Measurements from ENCODE around the gene RWDD2A.

Gene RWDD2A

GRCh38 chr6:83193747-83194566, 800 bp downstream of the RWDD2A start:
- H2AFZ ChIP-seq: peak overlapping the region; percentile 95
- H3K27me3 ChIP-seq (ENCODE audit: control insufficient read depth, insufficient read depth, low read length): no peaks in the 10 kb centered on the region
- H3K4me3 ChIP-seq (ENCODE audit: low read depth, low read length): peak overlapping the region; percentile 89
- TF ChIP-seq CTCF (IDR thresholded peaks at IDR 0.05): no peak
- H3K9ac ChIP-seq: peak overlapping the region; percentile 63
- no peaks in the 10 kb centered on the region for H3K9me3 ChIP-seq (ENCODE audit: control insufficient read depth, low read length)
- H3K36me3 ChIP-seq (ENCODE audit: control insufficient read depth, insufficient read depth, low read length): no peaks in the 10 kb centered on the region
- peak overlapping the region; percentile 96 for H3K4me2 ChIP-seq (ENCODE audit: low read length)
- no peaks in the 10 kb centered on the region for H3K4me1 ChIP-seq
- H3K27ac ChIP-seq: no peak overlapping the region
- H3K79me2 ChIP-seq: peaks cover 4% of the 10 kb centered on the region

- Histone ChIP-seq H2AFZ (no peak overlapping the region), H3K9me3 (ENCODE audit: control insufficient read depth, low read length) (no peaks in the 10 kb centered on the region), H3K9ac (no peak overlapping the region), H3K79me2 (no peaks in the 10 kb centered on the region), H3K36me3 (ENCODE audit: control insufficient read depth, insufficient read depth, low read length) (no peaks in the 10 kb centered on the region), H3K27me3 (ENCODE audit: control insufficient read depth, insufficient read depth, low read length) (no peaks in the 10 kb centered on the region), H3K4me2 (ENCODE audit: low read length) (no peak overlapping the region), H3K4me1 (no peaks in the 10 kb centered on the region), H3K27ac (no peak overlapping the region), H3K4me3 (ENCODE audit: low read depth, low read length) (no peak overlapping the region)
- no peak for TF ChIP-seq CTCF (IDR thresholded peaks at IDR 0.05)
Measured at GRCh38 chr6:83198486-83199172, 5.5 kb downstream of the RWDD2A start.

GRCh38 chr6:83199173-83199862, 6.2 kb downstream of the RWDD2A start:
- H3K4me2 ChIP-seq (ENCODE audit: low read length): no peak overlapping the region
- H2AFZ ChIP-seq: no peak overlapping the region
- no peaks in the 10 kb centered on the region for H3K27me3 ChIP-seq (ENCODE audit: control insufficient read depth, insufficient read depth, low read length)
- no peak overlapping the region for H3K9ac ChIP-seq
- TF ChIP-seq CTCF (IDR thresholded peaks at IDR 0.05): no peak
- H3K4me3 ChIP-seq (ENCODE audit: low read depth, low read length): no peak overlapping the region
- H3K9me3 ChIP-seq (ENCODE audit: control insufficient read depth, low read length): no peaks in the 10 kb centered on the region
- H3K36me3 ChIP-seq (ENCODE audit: control insufficient read depth, insufficient read depth, low read length): no peaks in the 10 kb centered on the region
- H3K79me2 ChIP-seq: no peaks in the 10 kb centered on the region
- no peak overlapping the region for H3K27ac ChIP-seq
- H3K4me1 ChIP-seq: no peaks in the 10 kb centered on the region

- Histone ChIP-seq H3K9ac (no peak overlapping the region), H3K27ac (no peak overlapping the region), H3K4me2 (ENCODE audit: low read length) (no peak overlapping the region), H3K4me1 (no peaks in the 10 kb centered on the region), H3K4me3 (ENCODE audit: low read depth, low read length) (no peak overlapping the region), H3K27me3 (ENCODE audit: control insufficient read depth, insufficient read depth, low read length) (no peaks in the 10 kb centered on the region), H3K36me3 (ENCODE audit: control insufficient read depth, insufficient read depth, low read length) (no peaks in the 10 kb centered on the region), H3K9me3 (ENCODE audit: control insufficient read depth, low read length) (no peaks in the 10 kb centered on the region), H3K79me2 (no peaks in the 10 kb centered on the region), H2AFZ (no peak overlapping the region)
- TF ChIP-seq CTCF (IDR thresholded peaks at IDR 0.05): no peak
Measured at GRCh38 chr6:83199863-83200225, 6.7 kb downstream of the RWDD2A start.
